ENCODE results near the gene AACS. TPM values are rescaled to one million over a fixed set of nuclear protein-coding genes. Genes with fewer than 3 reads are reported as not detected.

AACS gene
- total RNA-seq, 1 donor from 2014 or later, result 22.6 TPM

DNA sequence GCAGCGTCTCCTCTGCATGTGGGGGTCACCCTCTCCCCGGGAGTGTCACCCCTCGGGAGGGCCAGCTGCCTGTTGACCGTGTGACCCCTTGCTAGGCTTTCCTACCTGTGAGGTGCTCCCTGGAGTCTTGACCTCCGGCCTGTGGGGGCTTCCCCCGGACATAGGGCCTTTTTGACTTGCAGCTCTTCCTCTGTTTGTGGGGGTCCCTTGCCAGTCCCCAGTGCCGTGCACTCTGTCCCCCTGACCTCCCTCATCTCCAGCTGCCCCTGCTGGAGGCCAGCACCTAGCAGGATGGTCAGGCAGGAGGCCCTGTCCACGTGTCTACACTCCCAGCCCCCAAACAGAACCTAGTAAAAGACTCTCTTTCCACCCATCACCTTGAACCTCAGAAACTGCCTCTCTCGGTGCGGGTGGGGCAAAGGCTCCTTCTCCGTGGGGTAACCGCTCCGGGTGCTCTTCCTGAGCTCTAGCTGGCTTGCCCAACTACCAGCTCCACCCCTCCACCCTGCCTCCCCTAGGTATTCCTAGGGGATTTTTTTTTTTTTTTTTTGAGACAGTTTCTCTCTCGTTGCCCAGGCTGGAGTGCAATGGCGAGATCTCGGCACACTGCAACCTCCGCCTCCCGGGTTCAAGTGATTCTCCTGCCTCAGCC, 810 bp downstream of the AACS start:
- Mint-ChIP-seq H3K27ac (ENCODE audit: unreplicated experiment) (peak overlapping the region; percentile 75), H3K9me3 (ENCODE audit: low read depth) (no peaks in the 10 kb centered on the region), H3K36me3 (ENCODE audit: low read depth) (no peaks in the 10 kb centered on the region), H3K4me1 (ENCODE audit: low read depth) (peaks cover 30% of the 10 kb centered on the region), H3K4me3 (ENCODE audit: unreplicated experiment) (peak overlapping the region; percentile 74), H3K27me3 (ENCODE audit: low read depth) (no peaks in the 10 kb centered on the region)
- TF ChIP-seq, protein P1, sequence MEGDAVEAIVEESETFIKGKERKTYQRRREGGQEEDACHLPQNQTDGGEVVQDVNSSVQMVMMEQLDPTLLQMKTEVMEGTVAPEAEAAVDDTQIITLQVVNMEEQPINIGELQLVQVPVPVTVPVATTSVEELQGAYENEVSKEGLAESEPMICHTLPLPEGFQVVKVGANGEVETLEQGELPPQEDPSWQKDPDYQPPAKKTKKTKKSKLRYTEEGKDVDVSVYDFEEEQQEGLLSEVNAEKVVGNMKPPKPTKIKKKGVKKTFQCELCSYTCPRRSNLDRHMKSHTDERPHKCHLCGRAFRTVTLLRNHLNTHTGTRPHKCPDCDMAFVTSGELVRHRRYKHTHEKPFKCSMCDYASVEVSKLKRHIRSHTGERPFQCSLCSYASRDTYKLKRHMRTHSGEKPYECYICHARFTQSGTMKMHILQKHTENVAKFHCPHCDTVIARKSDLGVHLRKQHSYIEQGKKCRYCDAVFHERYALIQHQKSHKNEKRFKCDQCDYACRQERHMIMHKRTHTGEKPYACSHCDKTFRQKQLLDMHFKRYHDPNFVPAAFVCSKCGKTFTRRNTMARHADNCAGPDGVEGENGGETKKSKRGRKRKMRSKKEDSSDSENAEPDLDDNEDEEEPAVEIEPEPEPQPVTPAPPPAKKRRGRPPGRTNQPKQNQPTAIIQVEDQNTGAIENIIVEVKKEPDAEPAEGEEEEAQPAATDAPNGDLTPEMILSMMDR (IDR thresholded peaks at IDR 0.05), result no peak
- no peak for DNase-seq (ENCODE audit: low spot score)

DNA sequence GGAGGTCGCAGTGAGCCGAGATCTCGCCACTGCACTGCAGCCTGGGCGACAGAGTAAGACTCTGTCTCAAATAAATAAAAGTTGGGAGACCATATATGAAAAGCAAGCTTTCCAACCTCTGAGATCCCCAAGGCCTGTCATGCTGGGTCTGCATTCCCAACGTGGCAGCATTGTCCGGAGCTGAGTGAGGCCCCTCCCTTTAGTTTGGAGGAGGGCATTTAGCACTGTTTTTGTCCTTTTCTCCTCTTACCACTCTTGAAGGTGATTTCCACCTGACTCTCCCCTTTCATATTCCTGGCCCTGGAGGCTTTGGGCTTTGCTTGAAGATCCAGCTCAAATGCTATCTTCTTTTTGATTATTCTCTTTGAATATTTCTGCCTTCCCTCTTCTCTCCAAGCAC, 3.2 kb downstream of the AACS start:
- Mint-ChIP-seq H3K36me3 (ENCODE audit: low read depth) (peaks cover 3% of the 10 kb centered on the region), H3K9me3 (ENCODE audit: low read depth) (no peaks in the 10 kb centered on the region), H3K4me3 (ENCODE audit: unreplicated experiment) (no peak overlapping the region), H3K27ac (ENCODE audit: unreplicated experiment) (no peak overlapping the region), H3K4me1 (ENCODE audit: low read depth) (peaks cover 30% of the 10 kb centered on the region), H3K27me3 (ENCODE audit: low read depth) (no peaks in the 10 kb centered on the region)
- TF ChIP-seq, protein P1 (IDR thresholded peaks at IDR 0.05), result no peak
- DNase-seq (ENCODE audit: low spot score), result no peak

DNA sequence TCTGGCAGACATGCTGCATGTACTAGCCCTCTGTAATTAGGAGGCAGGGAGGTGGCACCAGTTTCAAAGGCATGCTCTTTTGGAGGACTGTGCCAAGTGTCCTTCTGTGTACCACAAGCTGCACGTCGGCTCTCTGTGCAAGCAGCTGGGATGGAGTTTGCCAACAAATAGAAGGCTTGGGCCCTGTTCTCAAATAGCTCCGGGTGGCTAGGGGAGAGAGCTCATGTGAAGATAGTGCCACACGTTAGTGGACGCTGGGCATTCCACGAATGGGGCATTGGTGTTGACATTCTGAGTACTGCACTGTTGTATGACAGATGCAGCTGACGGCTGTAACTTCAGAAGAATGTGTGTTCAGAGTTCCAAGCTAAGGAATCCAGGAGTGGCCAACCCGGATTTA, 4.4 kb downstream of the AACS start:
- DNase-seq (ENCODE audit: low spot score), result no peak
- Mint-ChIP-seq H3K4me3 (ENCODE audit: unreplicated experiment) (no peak overlapping the region), H3K9me3 (ENCODE audit: low read depth) (no peaks in the 10 kb centered on the region), H3K27ac (ENCODE audit: unreplicated experiment) (no peak overlapping the region), H3K36me3 (ENCODE audit: low read depth) (peaks cover 5% of the 10 kb centered on the region), H3K27me3 (ENCODE audit: low read depth) (no peaks in the 10 kb centered on the region), H3K4me1 (ENCODE audit: low read depth) (peaks cover 28% of the 10 kb centered on the region)
- TF ChIP-seq, protein P1 (IDR thresholded peaks at IDR 0.05), result no peak

DNA sequence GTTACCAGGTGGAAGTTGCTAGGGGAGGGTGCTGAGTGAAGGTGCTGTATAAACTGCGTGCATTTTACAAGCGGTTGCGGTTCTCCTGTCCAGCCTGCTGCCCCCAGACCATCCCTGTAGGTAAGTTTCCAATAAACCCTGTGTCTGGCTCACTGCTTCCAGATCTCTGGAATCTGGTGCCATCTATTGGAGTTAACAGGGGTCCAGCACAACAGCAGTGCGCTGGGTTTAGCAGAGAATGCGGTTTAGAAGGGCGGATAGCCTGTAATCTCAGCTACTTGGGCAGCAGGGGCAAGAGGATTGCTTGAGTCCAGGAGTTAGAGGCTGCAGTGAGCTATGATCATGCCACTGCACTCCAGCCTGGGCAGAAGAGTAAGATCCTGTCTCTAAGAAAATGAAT, 4.9 kb downstream of the AACS start:
- Mint-ChIP-seq H3K9me3 (ENCODE audit: low read depth) (no peaks in the 10 kb centered on the region), H3K27ac (ENCODE audit: unreplicated experiment) (no peak overlapping the region), H3K4me1 (ENCODE audit: low read depth) (peaks cover 24% of the 10 kb centered on the region), H3K4me3 (ENCODE audit: unreplicated experiment) (no peak overlapping the region), H3K36me3 (ENCODE audit: low read depth) (peaks cover 5% of the 10 kb centered on the region), H3K27me3 (ENCODE audit: low read depth) (no peaks in the 10 kb centered on the region)
- no peak for DNase-seq (ENCODE audit: low spot score)
- TF ChIP-seq, protein P1 (IDR thresholded peaks at IDR 0.05), result peak; percentile 45

DNA sequence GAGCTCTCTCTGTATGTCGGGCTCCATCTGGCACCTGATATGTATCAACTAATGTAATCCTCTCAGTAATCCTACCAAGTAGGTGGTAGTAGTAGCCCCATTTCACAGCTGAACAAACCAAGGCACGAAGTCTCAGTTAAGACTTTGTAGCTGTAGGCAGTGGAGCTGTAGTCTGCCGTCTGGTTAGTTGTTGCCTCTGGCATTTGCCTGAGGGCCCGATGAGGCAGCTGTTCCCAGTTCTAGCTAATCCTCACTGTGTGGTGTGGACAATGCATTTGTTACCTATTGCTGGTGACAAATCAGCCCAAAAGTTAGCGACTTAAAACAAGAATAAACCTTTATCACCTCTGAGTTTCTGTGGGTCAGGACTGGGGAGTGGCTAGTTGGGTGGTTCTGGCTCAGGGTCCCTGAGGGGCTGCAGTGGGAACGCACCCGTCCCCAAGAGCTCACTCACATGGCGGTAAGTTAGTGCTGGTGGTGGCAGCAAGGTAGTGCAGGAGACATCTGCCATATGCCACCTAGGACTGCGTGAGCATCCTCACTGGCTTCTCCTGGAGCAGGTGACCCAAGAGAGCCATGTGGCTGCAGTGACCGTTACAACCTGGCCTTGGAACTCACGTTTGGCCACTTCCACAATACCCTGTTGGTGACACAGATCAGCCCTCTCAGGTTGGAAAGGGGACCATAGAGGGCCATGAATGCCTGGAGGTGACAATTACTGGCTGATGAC, 5.6 kb downstream of the AACS start:
- TF ChIP-seq, protein P1 (IDR thresholded peaks at IDR 0.05), result no peak
- DNase-seq (ENCODE audit: low spot score), result no peak
- H3K27ac Mint-ChIP-seq (ENCODE audit: unreplicated experiment), result no peak overlapping the region

More for the DNA sequence above, 5.6 kb downstream of the AACS start:
- no peak overlapping the region for H3K4me3 Mint-ChIP-seq (ENCODE audit: unreplicated experiment)
- H3K4me1 Mint-ChIP-seq (ENCODE audit: low read depth), result peaks cover 23% of the 10 kb centered on the region
- no peaks in the 10 kb centered on the region for H3K9me3 Mint-ChIP-seq (ENCODE audit: low read depth)
- H3K36me3 Mint-ChIP-seq (ENCODE audit: low read depth), result peaks cover 5% of the 10 kb centered on the region
- H3K27me3 Mint-ChIP-seq (ENCODE audit: low read depth), result no peaks in the 10 kb centered on the region

All from chondrocyte (in vitro differentiated cells).